ENCODE results near the gene ZNF607.
A peak's percentile ranks its signal among the peaks of the same experiment; 100 is the strongest.
"Not testable (repeated sequence)": the region's sequence is repeated elsewhere in the genome, so short reads cannot be mapped to it uniquely, and the experiment has no call there.

ZNF607 gene

GRCh38 chr19:37719111-37719926, at the start of gene ZNF607:
Gene ZNF607, minus strand, starts transcription at chr19:37719761. Its CDS starts 8,143 bp downstream, at chr19:37711618.
- peak; percentile 86 for DNase-seq

DNA sequence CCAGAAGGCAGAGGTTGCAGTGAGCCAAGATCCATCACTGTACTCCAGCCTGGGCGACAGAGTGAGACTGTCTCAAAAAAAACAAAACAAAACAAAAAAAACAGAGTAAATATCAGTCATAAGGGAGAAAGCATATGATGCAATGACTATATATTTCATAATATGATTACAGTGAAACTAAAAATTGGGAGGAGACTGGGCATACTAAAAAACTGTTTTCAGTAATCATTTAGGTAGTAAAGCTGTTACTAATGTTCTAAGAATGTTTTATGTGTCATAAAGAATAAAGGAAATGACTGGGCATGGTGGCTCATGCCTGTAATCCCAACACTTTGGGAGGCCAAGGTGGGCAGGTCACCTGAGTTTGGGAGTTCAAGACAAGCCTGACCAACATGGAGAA, 43.9 kb upstream of the ZNF607 start:
- no peak for DNase-seq

DNA sequence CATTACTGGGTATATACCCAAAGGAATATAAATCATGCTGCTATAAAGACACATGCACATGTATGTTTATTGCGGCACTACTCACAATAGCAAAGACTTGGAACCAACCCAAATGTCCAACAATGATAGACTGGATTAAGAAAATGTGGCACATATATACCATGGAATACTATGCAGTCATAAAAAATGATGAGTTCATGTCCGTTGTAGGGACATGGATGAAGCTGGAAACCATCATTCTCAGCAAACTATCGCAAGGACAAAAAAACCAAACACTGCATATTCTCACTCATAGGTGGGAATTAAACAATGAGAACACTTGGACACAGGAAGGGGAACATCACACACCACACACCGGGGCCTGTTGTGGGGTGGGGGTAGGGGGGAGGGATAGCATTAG, 38.1 kb upstream of the ZNF607 start:
- not testable (repeated sequence) for DNase-seq

DNA sequence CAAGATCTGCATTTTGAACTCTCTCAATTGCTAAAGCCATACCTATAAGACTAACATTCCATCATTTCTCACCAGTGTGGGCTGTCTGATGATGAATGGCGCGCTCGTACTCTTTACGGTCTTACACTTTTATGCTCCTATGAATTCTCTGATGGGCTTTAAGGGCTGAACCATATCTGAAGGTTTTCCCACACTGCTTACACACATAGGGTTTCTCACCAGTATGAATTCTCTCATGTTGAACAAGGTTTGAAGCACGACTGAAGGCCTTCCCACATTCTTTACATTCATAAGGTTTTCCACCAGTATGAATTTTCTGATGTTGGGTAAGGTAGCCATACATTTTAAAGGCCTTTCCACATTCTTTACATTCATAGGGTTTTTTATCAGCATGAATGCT, 18.8 kb upstream of the ZNF607 start:
- DNase-seq = no peak

DNA sequence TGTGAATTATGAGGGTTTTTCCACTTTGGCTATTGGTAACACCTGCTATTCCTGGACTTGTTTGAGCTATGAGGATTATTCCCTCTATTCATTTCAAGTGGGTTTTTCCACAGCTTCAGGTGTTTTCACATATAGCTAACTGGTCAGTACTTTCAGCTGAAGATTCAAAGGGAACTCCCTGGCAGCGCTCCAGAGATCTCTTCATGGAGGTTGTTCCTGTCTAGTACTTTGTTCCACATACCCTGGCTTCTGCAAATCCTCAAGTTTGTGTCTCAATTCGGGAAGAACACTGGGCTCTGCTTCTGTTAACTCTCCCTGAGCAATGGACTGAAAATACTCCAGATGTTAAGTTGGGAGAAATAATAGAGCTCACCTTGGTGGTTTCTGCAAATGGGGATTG, 5.6 kb upstream of the ZNF607 start:
- DNase-seq = no peak

DNA sequence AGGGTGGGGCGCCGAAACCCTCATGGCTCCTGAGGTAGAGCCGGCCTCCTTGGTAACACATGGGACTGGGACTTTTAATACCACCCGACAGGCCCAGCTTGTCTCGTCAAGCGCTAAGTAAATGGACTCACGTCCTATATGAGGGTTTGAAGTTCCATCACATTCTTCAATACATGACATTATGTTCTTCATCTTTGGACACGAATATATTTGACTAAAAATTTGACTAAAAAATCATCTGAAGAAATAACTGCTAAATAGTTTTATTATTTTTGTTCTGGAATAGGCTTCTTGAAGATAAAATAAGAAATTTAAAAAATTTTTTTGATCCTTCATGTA, 335 bp upstream of the ZNF607 start:
- DNase-seq = no peak

- DNase-seq = no peak
These were observed 1.3 kb downstream of the ZNF607 start for GRCh38 chr19:37718304-37718703.

GRCh38 chr19:37716140-37716539, 3.4 kb downstream of the ZNF607 start:
- DNase-seq = no peak

- no peak for DNase-seq
These were observed 13.4 kb downstream of the ZNF607 start for GRCh38 chr19:37706052-37706605.

GRCh38 chr19:37699057-37699456, 20.5 kb downstream of the ZNF607 start:
- no peak for DNase-seq

- no peak for DNase-seq
These were observed 21.3 kb downstream of the ZNF607 start for GRCh38 chr19:37698216-37698615.

DNA sequence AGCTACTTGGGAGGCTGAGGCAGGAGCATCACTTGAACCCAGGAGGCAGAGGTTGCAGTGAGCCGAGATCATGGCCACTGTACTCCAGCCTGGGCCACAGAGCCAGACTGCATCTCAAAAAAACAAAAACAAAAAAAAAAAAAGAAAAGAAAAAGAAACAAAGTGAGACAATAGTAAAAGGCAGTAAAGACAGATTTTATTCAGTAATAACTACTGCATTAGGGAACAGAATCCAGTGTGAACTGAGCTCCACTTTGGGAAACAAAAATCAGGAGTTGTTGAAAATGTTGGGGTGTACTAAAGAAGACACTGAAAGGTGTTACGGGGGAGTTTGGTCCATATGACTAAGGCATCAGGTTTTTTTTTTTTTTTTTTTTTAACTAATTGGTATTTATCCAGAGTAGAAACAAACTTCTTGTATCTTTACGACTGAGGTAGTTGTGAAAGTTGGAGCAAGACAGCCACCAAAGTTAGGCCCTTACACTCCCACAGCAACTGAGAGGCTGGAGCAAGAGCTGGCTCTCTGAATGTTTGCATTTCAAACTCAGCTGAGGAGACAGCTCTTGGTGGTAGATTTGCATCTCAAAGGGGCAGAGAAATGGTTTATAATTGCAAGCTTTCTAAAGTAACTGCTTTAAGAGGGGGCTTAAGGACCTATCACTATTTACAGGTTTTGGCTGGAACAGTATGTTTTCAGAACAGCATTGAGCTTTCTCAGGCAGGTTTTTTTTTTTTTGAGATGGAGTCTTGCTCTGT, 24.2 kb downstream of the ZNF607 start:
- no peak for DNase-seq

DNA sequence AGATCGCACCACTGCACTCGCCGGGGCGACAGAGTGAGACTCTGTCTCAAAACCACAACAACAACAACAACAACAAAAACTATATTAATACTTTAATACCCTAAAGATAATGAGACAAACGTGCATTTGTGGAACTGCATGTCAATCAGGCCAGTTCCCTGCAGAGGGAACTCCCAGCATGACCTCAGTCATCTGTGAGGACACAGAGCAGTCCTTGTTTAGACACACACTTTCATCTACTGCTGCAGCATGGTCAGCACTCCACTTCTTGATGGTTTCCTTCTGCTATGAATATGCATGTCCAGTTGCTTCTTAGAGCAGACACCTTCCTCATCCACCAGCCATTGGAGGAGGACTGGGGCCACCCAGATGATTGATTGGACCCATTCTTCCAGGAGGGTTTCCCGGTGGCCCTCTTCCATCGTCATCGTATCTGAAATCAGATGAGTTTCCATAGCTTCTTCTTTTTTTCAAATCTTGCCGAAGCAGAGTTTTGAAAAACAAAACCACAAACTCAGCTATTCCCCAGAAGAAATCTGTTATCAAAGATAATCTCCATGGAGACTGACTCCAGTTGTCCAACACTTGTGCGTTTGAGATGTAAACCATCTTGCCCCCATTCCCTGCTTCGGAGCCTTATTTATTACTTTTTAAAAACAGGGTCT, 26.5 kb downstream of the ZNF607 start:
- no peak for DNase-seq

GRCh38 chr19:37691881-37692504, 27.6 kb downstream of the ZNF607 start:
- peak; percentile 83 for DNase-seq

- DNase-seq = no peak
These were observed 36.0 kb downstream of the ZNF607 start for GRCh38 chr19:37683520-37683919.

DNA sequence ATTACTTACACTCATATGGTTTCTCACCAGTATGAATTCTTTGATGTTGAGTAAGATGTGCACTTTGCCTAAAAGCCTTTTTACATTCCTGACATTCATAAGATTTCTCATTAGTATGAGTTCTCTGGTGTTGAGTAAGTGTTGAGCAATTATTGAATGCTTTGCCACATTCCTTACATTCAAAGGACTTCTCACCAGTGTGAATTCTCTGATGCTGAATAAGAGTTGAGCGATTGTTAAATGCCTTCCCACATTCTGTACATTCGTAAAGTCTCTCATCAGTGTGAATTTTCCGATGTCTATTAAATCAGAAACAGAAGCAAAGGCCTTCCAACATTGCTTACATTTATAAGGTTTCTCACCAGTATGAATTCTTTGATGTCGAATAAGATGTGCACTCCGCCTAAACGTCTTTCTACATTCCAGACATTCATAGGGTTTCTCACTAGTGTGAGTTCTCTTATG, 50.1 kb downstream of the ZNF607 start:
- no peak for DNase-seq

- not testable (repeated sequence) for DNase-seq
These were observed 62.4 kb downstream of the ZNF607 start for GRCh38 chr19:37657157-37657556.

DNA sequence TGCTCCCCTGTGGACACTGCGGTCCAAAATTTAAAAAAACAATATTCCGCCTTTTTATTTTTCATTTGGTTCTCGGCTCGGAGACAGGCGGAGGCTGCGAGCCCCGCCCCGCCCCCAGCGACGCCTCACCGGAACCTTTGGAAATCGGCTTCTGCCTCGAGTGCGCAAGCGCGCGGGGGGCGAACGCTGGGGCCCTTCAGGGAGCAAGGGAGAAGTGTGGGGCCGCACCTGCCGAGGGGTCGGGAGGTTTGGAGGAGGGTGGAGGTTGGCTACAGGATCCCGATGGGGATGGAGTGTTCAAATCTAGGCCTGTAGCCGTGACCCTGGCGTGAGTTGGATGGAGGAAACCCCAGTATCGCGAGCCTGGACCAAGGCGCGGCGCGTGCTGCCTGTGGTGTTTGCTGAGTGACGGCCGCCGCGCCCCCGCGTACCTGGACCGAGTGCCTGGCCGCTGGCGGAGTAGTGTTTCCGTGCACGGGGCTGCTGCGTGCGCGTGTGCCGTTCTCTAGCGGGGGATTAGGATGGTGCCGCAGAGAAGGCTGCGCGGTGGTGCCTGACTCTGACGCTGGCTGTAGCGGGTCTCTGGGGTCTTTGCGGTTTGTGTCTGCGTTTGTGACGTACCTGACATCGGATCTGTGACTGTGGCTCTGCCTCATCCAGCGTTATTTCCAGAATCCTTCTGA, 63.7 kb downstream of the ZNF607 start:
- peak; percentile 81 for DNase-seq

GRCh38 chr19:37655301-37655688, 64.3 kb downstream of the ZNF607 start, which contains the start of gene ZFP30:
Gene ZFP30, minus strand, starts transcription at chr19:37655465. Its CDS starts 7,643 bp downstream, at chr19:37647822.
- peak; percentile 63 for DNase-seq

DNA sequence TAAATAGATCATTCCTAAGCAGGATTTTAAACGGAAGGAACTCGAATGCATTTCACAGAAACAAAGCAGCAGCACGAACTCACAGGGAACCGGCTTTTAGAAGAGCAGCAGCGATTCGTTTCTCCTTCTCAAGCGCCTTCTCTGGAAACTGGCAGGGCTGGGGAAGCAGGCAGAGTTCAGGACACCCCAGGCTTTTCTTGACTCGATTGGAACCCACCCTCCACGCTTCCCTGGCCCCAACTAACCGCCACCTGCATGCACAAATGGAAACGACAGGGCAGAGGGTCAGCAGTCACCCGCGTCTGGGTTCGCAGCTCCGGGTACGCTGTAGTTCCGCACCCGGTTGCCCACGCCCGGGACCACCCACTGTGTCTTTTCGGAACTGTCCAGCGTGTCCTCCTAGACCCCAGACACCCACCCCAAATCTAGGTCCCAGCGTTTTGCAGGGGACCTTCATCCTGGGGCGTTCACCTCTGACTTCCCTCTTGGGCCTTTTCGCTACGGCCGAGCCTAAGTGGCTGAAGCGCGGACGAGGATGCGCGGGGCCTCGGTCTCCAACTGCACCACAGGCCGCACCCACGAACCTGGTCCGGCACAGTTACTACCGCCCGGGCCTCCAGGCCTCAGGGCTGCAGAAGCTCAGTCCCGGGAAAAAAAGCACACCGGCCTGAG, 64.8 kb downstream of the ZNF607 start:
- DNase-seq = no peak

- no peak for DNase-seq
These were observed 65.4 kb downstream of the ZNF607 start for GRCh38 chr19:37654118-37654517.
